Esophagus squamous epithelium (tissue), 4 donors: ENCODE results near the gene SKAP1.

Source experiments
- POLR2A ChIP-seq, 4 donors: fragments of 450-650 bp; IDR thresholded peaks; one replicate each; pipeline ENCODE4 v1.6.1; 2017; ENCODE audit warnings: antibody characterized with exemption in 4 of 4, mild to moderate bottlenecking in 4 of 4, moderate library complexity in 3 of 4
- TF ChIP-seq, protein P1 (sequence below), 6 experiments: fragments of 450-650 bp in 4 of 6; fragments of 200-600 bp in 2 of 6; sonication (generic) in 2 of 6; IDR thresholded peaks; one replicate each; pipeline ENCODE4 v1.5.1; 2016 to 2019; ENCODE audit warnings: antibody characterized with exemption in 6 of 6, mild to moderate bottlenecking in 4 of 6, moderate library complexity in 4 of 6

DNA sequence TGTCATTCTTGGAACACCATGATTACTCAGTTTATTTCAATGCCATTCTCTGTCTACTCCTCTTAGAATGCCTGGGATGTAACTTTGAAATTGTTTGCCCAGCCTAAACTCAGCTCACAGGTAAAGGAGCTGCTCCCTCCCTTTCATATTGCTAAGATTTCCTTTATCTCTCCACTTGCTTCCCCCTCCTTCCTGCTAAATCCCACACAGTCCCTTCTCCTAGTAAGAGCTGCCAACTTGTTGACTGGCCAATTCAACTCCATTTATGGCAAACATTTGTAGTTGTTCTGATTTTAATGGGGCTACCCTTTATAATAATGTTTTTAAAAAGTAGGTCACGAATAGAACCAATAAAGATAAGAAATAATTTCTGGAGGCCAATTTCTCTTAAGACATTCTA, 146.1 kb downstream of the SKAP1 start:
- TF ChIP-seq, protein P1, sequence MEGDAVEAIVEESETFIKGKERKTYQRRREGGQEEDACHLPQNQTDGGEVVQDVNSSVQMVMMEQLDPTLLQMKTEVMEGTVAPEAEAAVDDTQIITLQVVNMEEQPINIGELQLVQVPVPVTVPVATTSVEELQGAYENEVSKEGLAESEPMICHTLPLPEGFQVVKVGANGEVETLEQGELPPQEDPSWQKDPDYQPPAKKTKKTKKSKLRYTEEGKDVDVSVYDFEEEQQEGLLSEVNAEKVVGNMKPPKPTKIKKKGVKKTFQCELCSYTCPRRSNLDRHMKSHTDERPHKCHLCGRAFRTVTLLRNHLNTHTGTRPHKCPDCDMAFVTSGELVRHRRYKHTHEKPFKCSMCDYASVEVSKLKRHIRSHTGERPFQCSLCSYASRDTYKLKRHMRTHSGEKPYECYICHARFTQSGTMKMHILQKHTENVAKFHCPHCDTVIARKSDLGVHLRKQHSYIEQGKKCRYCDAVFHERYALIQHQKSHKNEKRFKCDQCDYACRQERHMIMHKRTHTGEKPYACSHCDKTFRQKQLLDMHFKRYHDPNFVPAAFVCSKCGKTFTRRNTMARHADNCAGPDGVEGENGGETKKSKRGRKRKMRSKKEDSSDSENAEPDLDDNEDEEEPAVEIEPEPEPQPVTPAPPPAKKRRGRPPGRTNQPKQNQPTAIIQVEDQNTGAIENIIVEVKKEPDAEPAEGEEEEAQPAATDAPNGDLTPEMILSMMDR (IDR thresholded peaks at IDR 0.05), result no peak
- TF ChIP-seq POLR2A (IDR thresholded peaks at IDR 0.05), result no peak
